ENCODE measurements around the gene SASS6. TPM values are rescaled to one million over a fixed set of nuclear protein-coding genes. Genes with fewer than 3 reads are reported as not detected.
"Not testable (repeated sequence)": the region's sequence is repeated elsewhere in the genome, so short reads cannot be mapped to it uniquely, and the experiment has no call there.

SASS6 gene
- polyA plus RNA-seq, 4 donors, result 6.4 to 10.7 (median 8.9) TPM

DNA sequence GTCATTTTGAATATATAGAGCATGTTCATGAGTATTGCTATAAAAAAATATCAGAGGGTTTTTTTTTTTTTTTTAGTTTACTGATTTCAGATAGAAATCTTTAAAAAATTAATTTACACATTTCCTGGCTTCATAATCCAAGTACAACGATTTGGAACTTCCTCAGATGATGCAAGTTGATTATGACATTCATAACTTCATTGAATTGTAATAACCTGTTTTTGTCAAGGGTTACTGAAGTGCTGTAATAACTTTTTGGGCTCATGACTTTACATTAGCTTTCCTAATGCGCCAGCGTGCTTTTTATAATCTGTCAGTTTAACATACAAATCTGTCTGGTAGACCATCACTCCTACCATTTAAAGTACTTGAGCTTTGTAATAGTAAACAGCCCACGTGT lies 81.3 kb downstream of the SASS6 start:
- DNase-seq (ENCODE audit: low read depth in 4 of 4, low spot score in 3 of 4), result no peak

- no peak for DNase-seq (ENCODE audit: low read depth in 4 of 4, low spot score in 3 of 4)
Measured at GRCh38 chr1:100050139-100050538, 82.6 kb downstream of the SASS6 start.

DNA sequence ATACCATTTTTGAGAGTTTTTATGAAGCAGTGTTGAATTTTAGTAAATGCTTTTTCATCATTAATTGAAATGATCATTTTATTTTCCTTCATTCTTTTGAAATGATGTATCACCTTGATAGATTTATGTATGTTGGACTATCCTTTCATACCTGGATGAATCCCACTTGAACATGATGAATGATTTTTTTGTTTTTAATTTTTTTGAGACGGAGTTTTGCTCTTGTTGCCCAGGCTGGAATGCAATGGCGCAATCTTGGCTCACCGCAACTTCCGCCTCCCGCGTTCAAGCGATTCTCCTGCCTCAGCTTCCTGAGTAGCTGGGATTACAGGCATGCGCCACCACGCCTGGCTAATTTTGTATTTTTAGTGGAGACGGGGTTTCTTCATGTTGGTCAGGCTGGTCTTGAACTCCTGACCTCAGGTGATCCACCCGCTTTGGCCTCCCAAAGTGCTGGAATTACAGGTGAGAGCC lies 85.5 kb downstream of the SASS6 start:
- not testable (repeated sequence) for DNase-seq (ENCODE audit: low read depth in 4 of 4, low spot score in 3 of 4)

DNA sequence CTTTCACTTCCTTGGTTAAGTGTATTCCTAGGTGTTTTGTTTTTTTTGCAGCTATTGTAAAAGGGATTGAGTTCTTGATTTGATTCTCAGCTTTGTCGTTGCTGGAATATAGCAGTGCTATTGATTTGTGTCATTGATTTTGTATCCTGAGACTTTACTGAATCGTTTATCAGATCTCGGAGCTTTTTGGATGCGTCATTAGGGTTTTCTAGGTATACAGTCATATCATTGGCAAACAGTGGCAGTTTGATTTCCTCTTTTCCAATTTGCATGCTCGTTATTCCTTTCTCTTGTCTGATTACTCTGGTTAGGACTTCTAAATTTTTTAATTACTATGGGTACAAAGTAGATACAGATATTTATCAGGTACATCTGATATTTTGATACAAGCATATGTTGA lies 87.5 kb downstream of the SASS6 start:
- DNase-seq (ENCODE audit: low read depth in 4 of 4, low spot score in 3 of 4), result no peak

DNA sequence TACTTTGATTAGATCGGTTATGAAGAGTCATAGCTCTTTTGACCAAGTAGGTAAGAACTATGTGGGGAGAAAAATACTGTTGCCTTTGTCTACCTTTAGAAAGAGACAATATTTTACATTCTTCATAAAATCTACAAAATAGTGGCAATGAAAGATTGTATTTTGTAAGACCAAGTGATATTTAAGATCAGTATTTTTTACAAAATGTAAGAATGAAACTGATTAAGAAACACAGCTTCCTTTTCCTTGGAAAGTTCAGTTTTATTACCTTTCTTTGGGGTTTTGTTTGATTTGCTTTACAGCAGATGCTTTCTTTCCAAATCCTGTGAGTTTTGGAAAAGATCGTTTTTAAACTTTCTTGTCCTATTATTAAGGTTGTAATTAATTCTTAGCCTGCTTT lies 93.1 kb downstream of the SASS6 start:
- DNase-seq (ENCODE audit: low read depth in 4 of 4, low spot score in 3 of 4), result no peak

- peak in 3 of 4 donors; percentile 57 to 73 (median 61) for DNase-seq (ENCODE audit: low read depth in 4 of 4, low spot score in 3 of 4)
Measured at GRCh38 chr1:100038660-100039287, 94.0 kb downstream of the SASS6 start.

DNA sequence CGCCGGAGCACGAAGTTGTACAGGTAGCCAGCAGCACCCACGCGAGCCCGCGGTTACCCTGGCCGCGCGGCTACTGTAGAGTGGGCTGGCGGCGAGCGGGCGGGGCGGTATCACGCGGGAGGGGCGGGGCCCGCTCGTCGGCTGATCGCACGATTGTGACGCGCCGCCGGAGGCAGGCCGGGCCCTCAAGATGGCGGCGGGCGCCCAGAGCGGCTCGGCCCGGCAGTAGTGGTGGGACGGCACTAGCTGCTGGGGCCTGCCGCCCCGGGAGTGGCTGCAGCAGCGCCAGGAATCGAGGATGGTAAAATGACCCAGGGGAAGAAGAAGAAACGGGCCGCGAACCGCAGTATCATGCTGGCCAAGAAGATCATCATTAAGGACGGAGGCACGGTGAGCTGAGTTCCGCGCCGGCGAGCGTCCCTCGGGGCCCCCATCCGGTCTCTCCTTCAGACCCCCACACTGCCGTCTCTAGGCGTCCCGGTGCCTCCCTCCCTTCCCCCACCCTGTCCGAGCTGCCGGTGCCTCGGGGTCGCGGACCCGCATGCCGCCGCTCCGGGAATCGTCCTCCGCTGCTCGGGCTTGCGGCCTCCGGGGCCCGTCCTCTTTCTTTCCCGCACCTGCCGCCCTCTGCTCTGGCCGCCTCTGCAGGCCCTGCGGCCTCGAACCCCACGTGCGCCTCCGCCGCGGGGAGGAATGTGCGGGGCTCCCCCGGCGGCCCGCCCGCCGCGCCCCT lies 94.6 kb downstream of the SASS6 start:
- DNase-seq (ENCODE audit: low read depth in 4 of 4, low spot score in 3 of 4), result peak; percentile 73 to 77 (median 74)

DNA sequence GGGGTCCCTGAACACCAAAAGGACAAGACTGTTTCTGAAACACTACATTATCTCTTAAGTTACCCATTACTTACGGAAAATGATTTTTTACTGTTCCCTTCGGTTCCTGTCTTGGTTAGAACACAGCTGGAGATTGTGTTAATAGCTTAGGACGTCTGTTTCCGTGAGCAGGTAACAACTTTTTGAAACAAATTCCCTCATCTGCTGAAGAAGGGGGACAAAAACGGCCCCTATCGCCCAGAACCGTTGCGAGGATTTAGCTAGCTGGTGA lies 95.1 kb downstream of the SASS6 start:
- no peak for DNase-seq (ENCODE audit: low read depth in 4 of 4, low spot score in 3 of 4)

GRCh38 chr1:100036718-100037655 lies 95.7 kb downstream of the SASS6 start:
- DNase-seq (ENCODE audit: low read depth in 4 of 4, low spot score in 3 of 4), result peak in 1 of 4 donors; percentile 10

DNA sequence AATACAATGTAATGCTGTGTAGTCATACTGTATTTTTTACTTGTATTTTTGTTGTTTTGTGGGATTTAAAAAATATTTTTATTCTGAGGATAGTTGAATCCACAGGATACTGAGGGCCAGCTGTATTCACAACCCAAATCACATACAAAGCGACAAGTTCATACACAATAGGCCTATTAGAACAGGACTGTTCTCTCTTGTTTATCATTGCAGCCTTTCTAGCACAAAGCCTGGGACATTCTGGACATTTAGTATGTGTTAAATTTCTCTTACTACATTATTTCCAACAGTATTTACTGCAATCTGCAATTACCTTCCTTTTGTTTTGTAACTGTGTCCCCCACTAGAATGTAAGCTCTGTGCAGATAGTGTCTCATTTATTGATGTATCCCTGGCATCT lies 97.5 kb downstream of the SASS6 start:
- DNase-seq (ENCODE audit: low read depth in 4 of 4, low spot score in 3 of 4), result no peak

DNA sequence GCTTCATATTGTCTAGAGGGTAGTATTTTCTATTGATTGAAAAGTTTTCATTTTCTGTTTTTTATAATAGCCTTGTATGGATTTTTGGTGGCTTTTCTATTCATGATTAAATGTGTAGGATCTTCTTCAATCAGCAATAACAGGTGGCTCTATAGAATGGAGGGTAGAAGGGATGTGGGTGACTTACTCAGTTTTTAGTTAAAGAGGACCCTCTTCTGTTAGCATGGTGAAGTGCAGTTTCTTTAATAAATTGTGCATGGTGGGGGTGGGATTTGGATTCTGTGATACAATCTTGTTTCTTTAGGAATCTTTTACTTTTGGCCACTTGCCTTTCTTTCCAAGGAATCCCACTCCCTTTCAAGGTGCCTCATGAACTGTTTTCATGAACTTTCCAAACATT lies 98.3 kb downstream of the SASS6 start:
- no peak for DNase-seq (ENCODE audit: low read depth in 4 of 4, low spot score in 3 of 4)

Other genes starting within 250 kb of the SASS6 start
- 10 to 100 TPM; 23.1 to 37.4 (median 33.6) TPM for gene SLC35A3, start 162.9 kb downstream of the SASS6 start, polyA plus RNA-seq (ENCODE audit: insufficient read length in 4 of 4)
- gene TRMT13, start 233 bp upstream of the SASS6 start, polyA plus RNA-seq (ENCODE audit: insufficient read length in 4 of 4), result 10 to 100 TPM; 25.0 to 40.3 (median 35.5) TPM
- gene LRRC39, start 45.3 kb upstream of the SASS6 start, polyA plus RNA-seq (ENCODE audit: insufficient read length in 4 of 4), result 1 to 10 TPM; 2.4 to 3.9 (median 2.9) TPM
- gene DBT, start 116.9 kb upstream of the SASS6 start, polyA plus RNA-seq (ENCODE audit: insufficient read length in 4 of 4), result 10 to 100 TPM; 14.4 to 27.9 (median 22.2) TPM
- gene RTCA, start 133.3 kb upstream of the SASS6 start, polyA plus RNA-seq (ENCODE audit: insufficient read length in 4 of 4), result 10 to 100 TPM; 22.6 to 37.4 (median 33.8) TPM
- gene CDC14A, start 219.6 kb upstream of the SASS6 start, polyA plus RNA-seq (ENCODE audit: insufficient read length in 4 of 4), result 10 to 100 TPM; 13.7 to 32.3 (median 30.1) TPM